H1 (cell line): ENCODE data around the gene SMC3. TPM values are rescaled to one million over a fixed set of nuclear protein-coding genes. Genes with fewer than 3 reads are reported as not detected.

Experiments
- CTCF ChIA-PET: fragments of 300-600 bp; sonication (Branson Sonifier 250); formaldehyde crosslinking; loops from one replicate; lab custom pipeline; 2021; ENCODE audit not compliant: partially characterized antibody; lab: Charles Lee
- POLR2A ChIA-PET: fragments of 300-600 bp; sonication (Branson Sonifier 250); formaldehyde crosslinking; loops from one replicate; lab custom pipeline; 2021; ENCODE audit warnings: inconsistent platforms; ENCODE audit not compliant: partially characterized antibody; lab: Charles Lee
- DNase-seq, 2 experiments: peaks; one replicate each; pipeline versions ENCODE4 v3.0.0 to v3.0.0-alpha.2; 2010 to 2022; ENCODE audit warnings: low spot score in 2 of 2, low read depth in 1 of 2, mixed read lengths in 1 of 2
- FAIRE-seq: peaks from 2 replicates; lab custom pipeline; 2011; peaks lifted over from hg19 to GRCh38; lab: Jason Lieb, UNC
- H2AFZ ChIP-seq: 2 replicates; pipeline ENCODE4 v1.8.1; 2012; ENCODE audit warnings: low read length, inconsistent platforms
- H2AK5ac ChIP-seq: 2 replicates; pipeline ENCODE4 v1.6.1; 2013; ENCODE audit warnings: low read depth, low read length
- H2BK120ac ChIP-seq: replicated peaks from 2 replicates; pipeline ENCODE3; 2013; ENCODE audit warnings: low read depth, low read length, inconsistent platforms
- H2BK12ac ChIP-seq: 2 replicates; pipeline ENCODE4 v1.6.1; 2013; ENCODE audit warnings: low read depth, low read length
- H2BK15ac ChIP-seq: 2 replicates; pipeline ENCODE4 v1.6.1; 2013; ENCODE audit warnings: low read length
- H2BK20ac ChIP-seq: 2 replicates; pipeline ENCODE4 v1.6.1; 2013; ENCODE audit warnings: low read length
- H2BK5ac ChIP-seq: 2 replicates; pipeline ENCODE4 v1.6.1; 2013; ENCODE audit warnings: low read depth, low read length
- H3K14ac ChIP-seq: 2 replicates; pipeline ENCODE4 v1.6.1; 2013; ENCODE audit warnings: inconsistent platforms; ENCODE audit not compliant: insufficient read length
- H3K18ac ChIP-seq: 2 replicates; pipeline ENCODE4 v1.6.1; 2013; ENCODE audit warnings: low read length; ENCODE audit errors: extremely low read depth
- H3K23ac ChIP-seq: 2 replicates; pipeline ENCODE4 v1.6.1; 2013; ENCODE audit warnings: inconsistent platforms; ENCODE audit not compliant: insufficient read length
- H3K23me2 ChIP-seq: 2 replicates; pipeline ENCODE4 v1.6.1; 2013; ENCODE audit warnings: low read depth, low read length
- H3K27ac ChIP-seq: 2 replicates; pipeline ENCODE4 v1.6.1; 2011; ENCODE audit warnings: low read depth, low read length, inconsistent platforms
- H3K27me3 ChIP-seq, 4 experiments: replicated peaks in 1 of 4; 1 replicate in 1 of 4; 2 replicates in 3 of 4; pipeline versions ENCODE4 v1.6.1 to v1.8.1; 2011 to 2013; ENCODE audit warnings: low read length in 3 of 4, mild to moderate bottlenecking in 3 of 4, inconsistent platforms in 2 of 4, mixed read lengths in 2 of 4, moderate library complexity in 1 of 4; ENCODE audit not compliant: control insufficient read depth in 3 of 4, insufficient read depth in 3 of 4; ENCODE audit errors: extremely low read depth in 1 of 4
- H3K36me3 ChIP-seq, 4 experiments: 2 replicates each; pipeline versions ENCODE4 v1.6.1 to v1.8.1; 2011 to 2013; ENCODE audit warnings: mild to moderate bottlenecking in 4 of 4, low read length in 3 of 4, moderate library complexity in 2 of 4, control low read depth in 1 of 4, inconsistent platforms in 1 of 4; ENCODE audit not compliant: insufficient read depth in 4 of 4, control insufficient read depth in 2 of 4
- H3K4ac ChIP-seq: replicated peaks from 2 replicates; pipeline ENCODE3; 2013; ENCODE audit warnings: low read length, low read depth, mixed read lengths, inconsistent platforms; ENCODE audit not compliant: insufficient read length
- H3K4me1 ChIP-seq, 4 experiments: replicated peaks in 1 of 4; 1 replicate in 1 of 4; 2 replicates in 3 of 4; pipeline versions ENCODE4 v1.6.1 to v1.8.1; 2011 to 2013; ENCODE audit warnings: low read length in 3 of 4, inconsistent platforms in 2 of 4, mixed read lengths in 1 of 4; ENCODE audit not compliant: insufficient read depth in 4 of 4, control insufficient read depth in 3 of 4
- H3K4me2 ChIP-seq, 2 experiments: 2 replicates each; pipeline versions ENCODE4 v1.6.1 to v1.8.1; 2011 to 2013; ENCODE audit warnings: low read depth in 2 of 2, low read length in 2 of 2, control low read depth in 1 of 2, inconsistent platforms in 1 of 2, mild to moderate bottlenecking in 1 of 2; ENCODE audit not compliant: insufficient read depth in 1 of 2
- H3K4me3 ChIP-seq, 4 experiments: fragments of 200-600, 300-600 bp in 1 of 4; sonication (generic), shearing (Covaris generic), sonication (Bioruptor Twin) in 1 of 4; 2 replicates each; pipeline versions ENCODE4 v1.5.1 to v1.8.1; 2011 to 2016; ENCODE audit warnings: low read length in 4 of 4, low read depth in 3 of 4, control low read depth in 2 of 4, inconsistent platforms in 2 of 4, mild to moderate bottlenecking in 2 of 4, mixed read lengths in 1 of 4, moderate library complexity in 1 of 4; ENCODE audit not compliant: insufficient read depth in 2 of 4; ENCODE audit errors: extremely low read depth in 1 of 4
- H3K56ac ChIP-seq: replicated peaks from 2 replicates; pipeline ENCODE3; 2013; ENCODE audit warnings: low read depth, mild to moderate bottlenecking, mixed read lengths, low read length, inconsistent platforms; ENCODE audit not compliant: insufficient read length
- H3K79me1 ChIP-seq: 2 replicates; pipeline ENCODE4 v1.6.1; 2013; ENCODE audit warnings: low read depth, low read length, control low read depth
- H3K79me2 ChIP-seq, 2 experiments: 2 replicates each; pipeline versions ENCODE4 v1.6.1 to v1.8.1; 2012 to 2013; ENCODE audit warnings: low read length in 2 of 2, mild to moderate bottlenecking in 2 of 2, inconsistent platforms in 1 of 2; ENCODE audit not compliant: insufficient read depth in 2 of 2, control insufficient read depth in 1 of 2
- H3K9ac ChIP-seq, 4 experiments: replicated peaks in 1 of 4; 1 replicate in 1 of 4; 2 replicates in 3 of 4; pipeline versions ENCODE4 v1.6.1 to v1.8.1; 2011 to 2013; ENCODE audit warnings: low read depth in 3 of 4, low read length in 3 of 4, control low read depth in 2 of 4, mild to moderate bottlenecking in 2 of 4, moderate library complexity in 2 of 4, inconsistent platforms in 1 of 4; ENCODE audit errors: extremely low read depth in 1 of 4
- H3K9me3 ChIP-seq, 2 experiments: 2 replicates each; pipeline versions ENCODE4 v1.6.1 to v1.8.1; 2012 to 2013; ENCODE audit warnings: mild to moderate bottlenecking in 2 of 2, moderate library complexity in 2 of 2, control low read depth in 1 of 2, inconsistent platforms in 1 of 2, low read depth in 1 of 2, low read length in 1 of 2, mixed read lengths in 1 of 2; ENCODE audit not compliant: insufficient read depth in 2 of 2
- H4K20me1 ChIP-seq, 2 experiments: replicated peaks in 1 of 2; 2 replicates each; pipeline versions ENCODE3 to v1.8.1; 2011 to 2013; ENCODE audit warnings: inconsistent platforms in 2 of 2, low read length in 2 of 2, mild to moderate bottlenecking in 1 of 2; ENCODE audit not compliant: insufficient read depth in 2 of 2, control insufficient read depth in 1 of 2
- H4K5ac ChIP-seq: 2 replicates; pipeline ENCODE4 v1.6.1; 2013; ENCODE audit warnings: low read length, low read depth, mixed read lengths, inconsistent platforms; ENCODE audit not compliant: insufficient read length
- H4K8ac ChIP-seq: 2 replicates; pipeline ENCODE4 v1.8.0; 2013; ENCODE audit warnings: mild to moderate bottlenecking, moderate library complexity, low read length, inconsistent platforms; ENCODE audit not compliant: insufficient read depth; ENCODE audit errors: extremely low read depth
- H4K91ac ChIP-seq: replicated peaks from 2 replicates; pipeline ENCODE3; 2013; ENCODE audit warnings: low read length, mixed read lengths, inconsistent platforms; ENCODE audit not compliant: insufficient read length
- ATF2 ChIP-seq: IDR thresholded peaks from 2 replicates; pipeline ENCODE4 v1.6.1; 2012; ENCODE audit warnings: low read length, inconsistent platforms
- CBX5 ChIP-seq: fragments of 300-800, 300-1000 bp; sonication (generic); IDR thresholded peaks from 2 replicates; pipeline ENCODE4 v1.7.1; 2016; ENCODE audit warnings: antibody characterized with exemption, low read length, low read depth
- CEBPB ChIP-seq: IDR thresholded peaks from 2 replicates; pipeline ENCODE4 v1.6.1; 2012; ENCODE audit warnings: low read depth, low read length
- EZH2 ChIP-seq: fragments of 200-600 bp; sonication (generic); IDR thresholded peaks from 2 replicates; pipeline ENCODE4 v1.7.1; 2012; ENCODE audit warnings: low read depth, mild to moderate bottlenecking, moderate library complexity, low read length, inconsistent platforms; ENCODE audit not compliant: severe bottlenecking
- HDAC6 ChIP-seq: IDR thresholded peaks from one replicate; pipeline ENCODE4 v1.7.1; 2012; ENCODE audit warnings: low read depth, mild to moderate bottlenecking, inconsistent platforms, low read length, moderate library complexity
- JUN ChIP-seq: IDR thresholded peaks from 2 replicates; pipeline ENCODE4 v1.6.1; 2011; ENCODE audit warnings: low read depth, mild to moderate bottlenecking, improper control_type of control experiment, low read length
- RXRA ChIP-seq: IDR thresholded peaks from 2 replicates; pipeline ENCODE4 v1.6.1; 2011; ENCODE audit warnings: low read depth, mild to moderate bottlenecking, low read length, moderate library complexity; ENCODE audit not compliant: insufficient read depth
- SAP30 ChIP-seq: fragments of 300-600 bp; sonication (generic); IDR thresholded peaks from 2 replicates; pipeline ENCODE4 v1.7.1; 2012; ENCODE audit warnings: low read length, moderate library complexity, mild to moderate bottlenecking, inconsistent platforms; ENCODE audit not compliant: insufficient read depth, insufficient replicate concordance
- TEAD4 ChIP-seq: IDR thresholded peaks from 2 replicates; pipeline ENCODE4 v1.6.1; 2012; ENCODE audit warnings: low read depth, low read length, inconsistent platforms, mixed read lengths
- WGBS, 2 experiments: shearing (Covaris generic) in 1 of 2; methylation state at CpG; one replicate each; pipeline versions ENCODE4 v1.1.6 to v1.1.7; 2013 to 2015; ENCODE audit warnings: low lambda C conversion rate in 2 of 2, mixed read lengths in 2 of 2, inconsistent platforms in 1 of 2, low coverage in 1 of 2, missing lambda C conversion rate in 1 of 2; ENCODE audit not compliant: insufficient replicate concordance in 2 of 2, insufficient coverage in 1 of 2, insufficient read length in 1 of 2; ENCODE audit errors: extremely low coverage in 1 of 2, missing lambda C conversion rate in 1 of 2; 5-methylcytosine and 5-hydroxymethylcytosine counted together
- polyA plus RNA-seq, 7 experiments: library from polyadenylated mRNA; depleted of rRNA in 3 of 7; stranded (reverse) in 5 of 7; unstranded in 2 of 7; fragments of >200 nt in 5 of 7; fragments of 200-250 nt in 2 of 7; gene quantifications; 1 replicate in 5 of 7; 2 replicates in 1 of 7; 4 replicates in 1 of 7; pipeline versions ENCODE4 v1.2.1 to v1.2.3, GENCODE V29; 2011 to 2013; ENCODE audit warnings: missing spikeins in 2 of 7, mixed read lengths in 2 of 7
- total RNA-seq: library from RNA; stranded (reverse); fragmentation: NEBNext Ultra II Directional; extraction: Animal tissue kit (Norgen Biotek cat#: 25700); gene quantifications from 2 replicates; pipeline ENCODE4 v1.2.1, GENCODE V29; 2021

Gene SMC3
- total and polyA plus RNA-seq, 2 of the 8 experiments (the other 6 are each of a cell fraction or from before 2014, with no cell fraction given): 12.7 to 93.4 TPM

DNA sequence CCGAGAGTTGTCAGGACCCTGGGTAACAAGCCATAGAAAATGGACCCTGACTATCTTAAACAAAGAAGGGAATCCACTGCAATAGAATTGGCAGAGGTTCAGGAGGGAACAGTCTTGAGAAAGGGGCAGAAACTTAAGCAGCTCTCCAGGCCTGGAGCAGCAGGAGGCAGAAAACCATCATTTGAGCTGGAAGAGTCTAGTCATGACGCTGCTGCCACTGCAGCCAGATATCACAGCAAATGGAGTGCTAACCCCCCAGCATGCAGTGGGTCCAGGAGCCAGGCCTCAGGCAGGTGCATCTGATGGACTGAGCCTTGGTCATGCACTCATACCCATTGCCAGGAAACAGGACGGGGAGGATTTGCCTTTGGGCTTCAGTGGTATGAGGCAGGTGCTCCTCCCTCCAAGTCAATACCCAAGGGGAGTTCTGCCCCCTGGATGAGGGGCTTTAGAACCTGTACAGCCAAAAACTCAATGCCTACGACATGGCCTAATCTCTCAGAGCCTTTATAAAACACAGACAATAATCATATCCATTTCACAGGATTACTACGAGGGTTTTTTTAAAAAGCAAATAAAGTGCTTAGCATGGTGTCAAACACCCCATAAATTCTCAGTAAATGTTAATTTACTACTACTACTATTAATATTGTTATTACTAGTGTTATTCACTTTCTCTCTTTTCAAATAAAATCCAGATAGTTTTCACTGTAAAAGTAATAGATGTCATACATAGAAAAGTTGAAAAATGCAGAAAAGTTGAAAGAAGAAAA lies 39.1 kb upstream of the SMC3 start:
- no peak overlapping the region for H3K9ac ChIP-seq
- FAIRE-seq: no peak
- POLR2A ChIA-PET: interaction anchor here (0.8 to 3.1 kb wide), 4 partner anchors 30 to 224 kb away, joined by 3 to 11 read pairs (median 6); partner anchors contain the start of gene SMNDC1
- TF ChIP-seq SAP30 (no peak), CBX5 (no peak), HDAC6 (no peak), JUN (no peak), EZH2 (no peak), TEAD4 (no peak), CEBPB (no peak), ATF2 (no peak), RXRA (no peak)

More for the DNA sequence above, 39.1 kb upstream of the SMC3 start:
- Histone ChIP-seq H3K23ac (no peak overlapping the region), H3K79me1 (no peaks in the 10 kb centered on the region), H3K56ac (no peak overlapping the region), H2BK120ac (no peak overlapping the region), H3K23me2 (peaks cover 2% of the 10 kb centered on the region; the same call in 1 of the 2 replicates), H4K20me1 (no peaks in the 10 kb centered on the region), H3K27ac (no peak overlapping the region), H2AK5ac (peak overlapping the region; percentile 71; the same call in 1 of the 2 replicates), H3K4me1 (peaks cover 4 to 17% (median 5%) of the 10 kb centered on the region in 4 experiments), H2BK12ac (peak overlapping the region; percentile 70), H2BK20ac (peak overlapping the region; percentile 36; the same call in 1 of the 2 replicates), H3K27me3 (no peaks in the 10 kb centered on the region; a peak in 1 of 7 replicates), H3K79me2 (no peaks in the 10 kb centered on the region), H3K36me3 (no peaks in the 10 kb centered on the region), H3K4me2 (no peak overlapping the region), H2AFZ (no peak overlapping the region), H3K9me3 (no peaks in the 10 kb centered on the region), H2BK15ac (0 out of 2 replicates have a peak overlapping the region, but pooled peaks have one; percentile 1), H3K18ac (peak overlapping the region; percentile 24; the same call in 1 of the 2 replicates), H3K14ac (no peak overlapping the region), H3K4ac (no peak overlapping the region), H4K5ac (no peak overlapping the region), H3K4me3 (no peak overlapping the region), H2BK5ac (peak overlapping the region; percentile 50; the same call in 1 of the 2 replicates), H4K91ac (peak overlapping the region; percentile 32), H4K8ac (no peak overlapping the region)
- DNase-seq: no peak
- 87% methylated on average over 5 of the region's 5 CpGs; no CpG with 5 or more reads in 1 of the 2 experiments for WGBS, 2 experiments
- CTCF ChIA-PET: interaction anchor here (1.2 to 1.3 kb wide), 2 partner anchors 18 to 174 kb away, joined by 3 read pairs; no protein-coding TSS in a partner anchor
